Peyer's patch (tissue), 4 donors: Measurements from ENCODE around the gene ABHD12. TPM values are rescaled to one million over a fixed set of nuclear protein-coding genes. Genes with fewer than 3 reads are reported as not detected.

Experiments used
- DNase-seq, 3 donors: peaks; one replicate each; pipeline ENCODE4 v3.0.0-alpha.2; 2017 to 2019
- H3K27ac ChIP-seq, 4 donors: fragments of 200-600 bp; sonication (generic); one replicate each; pipeline ENCODE4 v1.5.1; 2016 to 2019
- H3K27me3 ChIP-seq, 2 donors: fragments of 200-600 bp; sonication (generic); one replicate each; pipeline ENCODE4 v1.5.1; 2019
- H3K36me3 ChIP-seq, 3 donors: fragments of 200-600 bp; sonication (generic); one replicate each; pipeline ENCODE4 v1.5.1; 2016 to 2019
- H3K4me1 ChIP-seq, 4 donors: fragments of 200-600 bp; sonication (generic); one replicate each; pipeline ENCODE4 v1.5.1; 2016 to 2019
- H3K4me3 ChIP-seq, 4 donors: fragments of 200-600 bp; sonication (generic); 1 replicate in 3 of 4; 2 replicates in 1 of 4; pipeline ENCODE4 v1.5.1; 2016 to 2019; ENCODE audit warnings: mild to moderate bottlenecking in 1 of 4
- H3K9me3 ChIP-seq, 4 donors: fragments of 200-600 bp; sonication (generic); one replicate each; pipeline ENCODE4 v1.5.1; 2016 to 2019; ENCODE audit warnings: mild to moderate bottlenecking in 1 of 4
- CTCF ChIP-seq, 6 experiments: fragments of 450-650 bp in 4 of 6; fragments of 200-600 bp in 2 of 6; sonication (generic) in 1 of 6; IDR thresholded peaks; one replicate each; pipeline ENCODE4 v1.5.1; 2017 to 2019; ENCODE audit warnings: antibody characterized with exemption in 6 of 6, mild to moderate bottlenecking in 3 of 6, moderate library complexity in 1 of 6
- POLR2A ChIP-seq, 2 donors: fragments of 450-650 bp; IDR thresholded peaks; one replicate each; pipeline ENCODE4 v1.5.1; 2017; ENCODE audit warnings: antibody characterized with exemption in 2 of 2, mild to moderate bottlenecking in 2 of 2, moderate library complexity in 2 of 2
- total RNA-seq, 4 donors: library from RNA; depleted of rRNA; stranded (reverse); fragments of >200 nt; gene quantifications; one replicate each; pipeline ENCODE4 v1.1.0, GENCODE V29; 2016

The ABHD12 gene
- total RNA-seq, 4 donors from 2014 or later = 46.2 to 95.4 (median 73.5) TPM

DNA sequence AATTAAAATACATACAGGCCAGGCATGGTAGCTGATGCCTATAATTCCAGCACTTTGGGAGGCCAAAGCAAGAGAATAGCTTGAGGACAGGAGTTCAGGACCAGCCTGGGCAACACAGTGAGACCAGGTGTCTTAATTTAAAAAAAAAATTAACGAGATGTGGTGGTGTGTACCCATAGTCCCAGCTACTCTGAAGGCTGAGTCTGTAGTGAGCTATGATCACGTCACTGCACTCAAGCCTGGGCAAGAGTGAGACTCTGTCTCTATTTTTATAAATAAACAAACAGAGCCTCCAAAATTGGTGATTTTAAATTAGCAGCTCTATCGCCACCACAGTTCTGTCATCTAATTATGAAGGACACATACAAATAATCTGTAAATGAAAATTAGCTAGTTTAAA, 37.9 kb downstream of the ABHD12 start:
- no peak for DNase-seq
- peaks cover 0 to 41% (median 2%) of the 10 kb centered on the region in 4 donors for H3K4me1 ChIP-seq
- no peak overlapping the region for H3K27ac ChIP-seq
- no peaks in the 10 kb centered on the region for H3K27me3 ChIP-seq
- TF ChIP-seq POLR2A (IDR thresholded peaks at IDR 0.05) (no peak), CTCF (IDR thresholded peaks at IDR 0.05) (no peak)
- no peak overlapping the region for H3K4me3 ChIP-seq
- no peaks in the 10 kb centered on the region for H3K9me3 ChIP-seq
- no peaks in the 10 kb centered on the region for H3K36me3 ChIP-seq

- DNase-seq = no peak
- Histone ChIP-seq H3K4me3 (no peak overlapping the region), H3K9me3 (no peaks in the 10 kb centered on the region), H3K4me1 (peaks cover 0 to 31% (median 2%) of the 10 kb centered on the region in 4 donors), H3K27ac (no peak overlapping the region), H3K27me3 (no peaks in the 10 kb centered on the region), H3K36me3 (no peaks in the 10 kb centered on the region)
- no peak for TF ChIP-seq POLR2A (IDR thresholded peaks at IDR 0.05)
- no peak for TF ChIP-seq CTCF (IDR thresholded peaks at IDR 0.05)
Observed at GRCh38 chr20:25351024-25351360, 39.6 kb downstream of the ABHD12 start.

DNA sequence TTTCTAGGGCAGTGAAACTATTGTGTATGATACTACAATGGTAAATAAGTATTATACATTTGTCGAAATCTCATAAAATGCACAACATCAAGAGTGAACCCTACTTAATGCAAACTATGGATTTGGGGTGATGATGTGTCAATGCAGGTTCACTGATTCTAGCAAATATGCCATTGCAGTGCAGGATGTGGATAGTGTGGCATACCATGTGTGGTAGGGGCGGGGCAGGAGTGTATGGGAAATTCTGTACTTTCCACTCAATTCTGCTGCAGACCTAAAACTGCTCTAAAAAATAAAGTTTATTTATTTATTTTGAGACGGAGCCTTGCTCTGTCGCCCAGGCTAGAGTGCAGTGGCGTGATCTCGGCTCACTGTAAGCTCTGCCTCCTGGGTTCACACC, 44.3 kb downstream of the ABHD12 start:
- TF ChIP-seq POLR2A (IDR thresholded peaks at IDR 0.05) (no peak), CTCF (IDR thresholded peaks at IDR 0.05) (no peak)
- no peaks in the 10 kb centered on the region for H3K4me1 ChIP-seq
- H3K4me3 ChIP-seq = no peak overlapping the region
- no peak for DNase-seq
- no peaks in the 10 kb centered on the region for H3K9me3 ChIP-seq
- H3K36me3 ChIP-seq = no peaks in the 10 kb centered on the region
- no peaks in the 10 kb centered on the region for H3K27me3 ChIP-seq
- H3K27ac ChIP-seq = no peak overlapping the region

- Histone ChIP-seq H3K27me3 (no peaks in the 10 kb centered on the region), H3K4me1 (no peaks in the 10 kb centered on the region), H3K36me3 (no peaks in the 10 kb centered on the region), H3K9me3 (no peaks in the 10 kb centered on the region), H3K27ac (no peak overlapping the region), H3K4me3 (no peak overlapping the region)
- TF ChIP-seq POLR2A (IDR thresholded peaks at IDR 0.05) (no peak), CTCF (IDR thresholded peaks at IDR 0.05) (no peak)
- no peak for DNase-seq
Observed at GRCh38 chr20:25345721-25346120, 44.9 kb downstream of the ABHD12 start.

DNA sequence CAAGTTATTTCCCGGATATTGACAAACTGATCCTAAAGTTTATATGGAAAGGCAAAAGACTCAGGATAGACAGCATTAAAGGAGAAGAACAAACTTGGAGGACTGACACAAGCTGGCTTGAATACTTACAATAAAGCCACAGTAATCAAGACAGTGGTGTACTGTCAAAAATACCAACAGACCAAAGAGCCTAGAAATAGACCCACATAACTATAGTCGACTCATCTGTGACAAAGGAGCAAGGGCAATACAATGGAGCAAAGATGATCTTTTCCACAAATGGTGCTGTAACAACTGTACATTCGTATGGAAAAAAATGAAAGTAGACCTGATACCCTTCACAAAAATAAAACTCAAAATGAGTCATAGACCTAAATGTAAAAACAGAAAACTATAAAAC, 46.0 kb downstream of the ABHD12 start:
- no peak for DNase-seq
- no peaks in the 10 kb centered on the region for H3K9me3 ChIP-seq
- no peak overlapping the region for H3K27ac ChIP-seq
- H3K4me1 ChIP-seq = peaks cover 0 to 7% (median 0%) of the 10 kb centered on the region in 4 donors
- no peaks in the 10 kb centered on the region for H3K36me3 ChIP-seq
- H3K27me3 ChIP-seq = no peaks in the 10 kb centered on the region
- no peak overlapping the region for H3K4me3 ChIP-seq
- no peak for TF ChIP-seq CTCF (IDR thresholded peaks at IDR 0.05)
- no peak for TF ChIP-seq POLR2A (IDR thresholded peaks at IDR 0.05)
